Skeletal muscle tissue (tissue), 4 donors: Measurements from ENCODE around the gene BCAT1. TPM values are rescaled to one million over a fixed set of nuclear protein-coding genes. Genes with fewer than 3 reads are reported as not detected.
"Not testable (repeated sequence)": the region's sequence is repeated elsewhere in the genome, so short reads cannot be mapped to it uniquely, and the experiment has no call there.

Experiments used
- H3K27ac ChIP-seq: one replicate; pipeline ENCODE4 v1.7.0; 2013; ENCODE audit warnings: mild to moderate bottlenecking, low read depth, low read length, inconsistent platforms
- H3K27me3 ChIP-seq, 3 donors: one replicate each; pipeline ENCODE4 v1.7.0; 2013; ENCODE audit warnings: low read length in 3 of 3; ENCODE audit not compliant: control insufficient read depth in 3 of 3, insufficient read depth in 3 of 3
- H3K36me3 ChIP-seq, 3 donors: one replicate each; pipeline ENCODE4 v1.7.0; 2013; ENCODE audit warnings: low read length in 3 of 3; ENCODE audit not compliant: control insufficient read depth in 3 of 3, insufficient read depth in 3 of 3
- H3K4me1 ChIP-seq, 3 donors: one replicate each; pipeline ENCODE4 v1.7.0; 2013; ENCODE audit warnings: low read length in 3 of 3, mild to moderate bottlenecking in 3 of 3; ENCODE audit not compliant: control insufficient read depth in 3 of 3, insufficient read depth in 3 of 3
- H3K4me3 ChIP-seq, 3 donors: one replicate each; pipeline ENCODE4 v1.7.0; 2013; ENCODE audit warnings: low read length in 3 of 3
- H3K9ac ChIP-seq, 3 donors: one replicate each; pipeline ENCODE4 v1.7.0; 2013; ENCODE audit warnings: low read length in 3 of 3, mild to moderate bottlenecking in 3 of 3, moderate library complexity in 2 of 3, low read depth in 1 of 3
- H3K9me3 ChIP-seq, 3 donors: one replicate each; pipeline ENCODE4 v1.7.0; 2013; ENCODE audit warnings: low read length in 3 of 3; ENCODE audit not compliant: control insufficient read depth in 3 of 3
- total RNA-seq: library from RNA; depleted of rRNA; stranded (reverse); fragments of >200 nt; gene quantifications from one replicate; pipeline ENCODE4 v1.2.3, GENCODE V29; 2014
- donor health status: Osteomylitis.

The BCAT1 gene
- total RNA-seq, 1 donor from 2014 or later: 33.4 TPM

- Histone ChIP-seq H3K9ac (no peak overlapping the region), H3K9me3 (no peaks in the 10 kb centered on the region), H3K27me3 (peaks cover 0 to 4% (median 0%) of the 10 kb centered on the region in 3 donors), H3K4me1 (no peaks in the 10 kb centered on the region), H3K36me3 (no peaks in the 10 kb centered on the region), H3K4me3 (no peak overlapping the region), H3K27ac (no peak overlapping the region)
These were observed 11.4 kb upstream of the BCAT1 start for GRCh38 chr12:24960222-24960855.

GRCh38 chr12:24956351-24956750, 7.5 kb upstream of the BCAT1 start:
- H3K36me3 ChIP-seq, H3K27ac ChIP-seq, H3K4me3 ChIP-seq, H3K27me3 ChIP-seq, H3K4me1 ChIP-seq, H3K9ac ChIP-seq, H3K9me3 ChIP-seq: not testable (repeated sequence)

- Histone ChIP-seq H3K4me3 (no peak overlapping the region), H3K27ac (no peak overlapping the region), H3K4me1 (no peaks in the 10 kb centered on the region), H3K9me3 (no peaks in the 10 kb centered on the region), H3K36me3 (no peaks in the 10 kb centered on the region), H3K9ac (no peak overlapping the region), H3K27me3 (peaks cover 0 to 4% (median 0%) of the 10 kb centered on the region in 3 donors)
These were observed 7.0 kb upstream of the BCAT1 start for GRCh38 chr12:24955853-24956252.

GRCh38 chr12:24955389-24955788, 6.5 kb upstream of the BCAT1 start:
- H3K27me3 ChIP-seq: peaks cover 0 to 3% (median 0%) of the 10 kb centered on the region in 3 donors
- H3K9ac ChIP-seq: no peak overlapping the region
- H3K4me3 ChIP-seq: no peak overlapping the region
- H3K27ac ChIP-seq: no peak overlapping the region
- H3K9me3 ChIP-seq: no peaks in the 10 kb centered on the region
- no peaks in the 10 kb centered on the region for H3K4me1 ChIP-seq
- H3K36me3 ChIP-seq: no peaks in the 10 kb centered on the region

GRCh38 chr12:24954261-24954660, 5.4 kb upstream of the BCAT1 start:
- H3K4me1 ChIP-seq: peaks cover 0 to 1% (median 0%) of the 10 kb centered on the region in 3 donors
- no peak overlapping the region for H3K27ac ChIP-seq
- no peaks in the 10 kb centered on the region for H3K9me3 ChIP-seq
- peaks cover 2 to 6% (median 5%) of the 10 kb centered on the region in 3 donors for H3K27me3 ChIP-seq
- no peaks in the 10 kb centered on the region for H3K36me3 ChIP-seq
- no peak overlapping the region for H3K4me3 ChIP-seq
- H3K9ac ChIP-seq: no peak overlapping the region

GRCh38 chr12:24952389-24952788, 3.5 kb upstream of the BCAT1 start:
- Histone ChIP-seq H3K9me3 (no peaks in the 10 kb centered on the region), H3K4me3 (no peak overlapping the region), H3K4me1 (peaks cover 4 to 16% (median 13%) of the 10 kb centered on the region in 3 donors), H3K36me3 (no peaks in the 10 kb centered on the region), H3K27ac (no peak overlapping the region), H3K27me3 (peaks cover 10 to 21% (median 18%) of the 10 kb centered on the region in 3 donors), H3K9ac (no peak overlapping the region)

- Histone ChIP-seq H3K9ac (no peak overlapping the region), H3K36me3 (no peaks in the 10 kb centered on the region), H3K9me3 (no peaks in the 10 kb centered on the region), H3K27me3 (peaks cover 10 to 21% (median 18%) of the 10 kb centered on the region in 3 donors), H3K4me1 (peaks cover 4 to 16% (median 13%) of the 10 kb centered on the region in 3 donors), H3K27ac (no peak overlapping the region), H3K4me3 (no peak overlapping the region)
These were observed 1.4 kb upstream of the BCAT1 start for GRCh38 chr12:24950231-24950834.

- H3K27me3 ChIP-seq: peaks cover 10 to 21% (median 18%) of the 10 kb centered on the region in 3 donors
- H3K9me3 ChIP-seq: no peaks in the 10 kb centered on the region
- no peaks in the 10 kb centered on the region for H3K36me3 ChIP-seq
- H3K9ac ChIP-seq: peak overlapping the region in 2 of 3 donors; percentile 57 to 63
- H3K4me3 ChIP-seq: peak overlapping the region; percentile 66 to 86 (median 77)
- peaks cover 4 to 16% (median 13%) of the 10 kb centered on the region in 3 donors for H3K4me1 ChIP-seq
- no peak overlapping the region for H3K27ac ChIP-seq
These were observed 513 bp downstream of the BCAT1 start for GRCh38 chr12:24948420-24948756.

- H3K9me3 ChIP-seq: no peaks in the 10 kb centered on the region
- H3K27ac ChIP-seq: no peak overlapping the region
- H3K27me3 ChIP-seq: peaks cover 10 to 21% (median 18%) of the 10 kb centered on the region in 3 donors
- H3K4me1 ChIP-seq: peaks cover 4 to 16% (median 13%) of the 10 kb centered on the region in 3 donors
- no peak overlapping the region for H3K9ac ChIP-seq
- H3K36me3 ChIP-seq: no peaks in the 10 kb centered on the region
- H3K4me3 ChIP-seq: peak overlapping the region in 2 of 3 donors; percentile 66 to 86
These were observed 1.1 kb downstream of the BCAT1 start for GRCh38 chr12:24947541-24948419.

GRCh38 chr12:24945845-24946244, 3.1 kb downstream of the BCAT1 start:
- Histone ChIP-seq H3K9ac (no peak overlapping the region), H3K9me3 (no peaks in the 10 kb centered on the region), H3K27me3 (peaks cover 10 to 21% (median 18%) of the 10 kb centered on the region in 3 donors), H3K27ac (no peak overlapping the region), H3K4me3 (no peak overlapping the region), H3K4me1 (peaks cover 4 to 16% (median 13%) of the 10 kb centered on the region in 3 donors), H3K36me3 (no peaks in the 10 kb centered on the region)
